Posterior cingulate gyrus (tissue), 11 donors: ENCODE measurements around the gene PAM.

Experiments used
- DNase-seq, 10 donors: peaks; one replicate each; pipeline versions ENCODE4 v3.0.0 to v3.0.0-alpha.2; 2020 to 2021; ENCODE audit warnings: mixed read lengths in 3 of 10
- intact Hi-C: fragments of 100-400 bp; cut with DNase I; formaldehyde crosslinking; loops from one replicate; pipeline ENCODE4 v1.15.1; 2023

Gene PAM

DNA sequence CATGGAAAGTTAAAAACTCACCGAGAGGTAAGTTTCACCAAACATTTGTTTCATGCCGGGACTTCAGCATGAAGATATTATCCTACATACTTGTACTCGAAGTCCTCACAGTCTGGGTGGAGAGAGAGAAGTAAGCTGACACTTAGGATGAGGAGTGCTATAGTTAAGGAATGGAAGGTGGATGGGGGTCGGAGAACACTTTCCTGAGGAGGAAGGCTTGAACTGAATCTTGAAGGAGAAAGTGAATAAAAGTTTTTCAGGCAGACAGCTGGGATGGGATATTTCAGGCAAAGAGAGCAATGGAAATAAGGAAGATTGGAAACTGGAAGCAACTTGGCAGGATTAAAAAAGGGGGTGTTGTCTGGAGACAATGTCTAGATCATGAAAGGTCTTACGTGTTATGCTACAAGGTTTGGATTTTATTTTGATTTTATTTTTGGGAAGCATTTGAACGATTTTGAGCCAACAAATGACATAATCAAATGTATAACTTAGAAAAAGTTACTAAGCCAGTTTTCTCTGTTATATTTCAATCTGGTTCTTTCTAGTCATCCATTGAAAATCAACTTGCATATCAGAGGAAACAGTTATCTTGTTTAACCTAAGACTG lies 167.1 kb downstream of the PAM start:
- no peak for DNase-seq

DNA sequence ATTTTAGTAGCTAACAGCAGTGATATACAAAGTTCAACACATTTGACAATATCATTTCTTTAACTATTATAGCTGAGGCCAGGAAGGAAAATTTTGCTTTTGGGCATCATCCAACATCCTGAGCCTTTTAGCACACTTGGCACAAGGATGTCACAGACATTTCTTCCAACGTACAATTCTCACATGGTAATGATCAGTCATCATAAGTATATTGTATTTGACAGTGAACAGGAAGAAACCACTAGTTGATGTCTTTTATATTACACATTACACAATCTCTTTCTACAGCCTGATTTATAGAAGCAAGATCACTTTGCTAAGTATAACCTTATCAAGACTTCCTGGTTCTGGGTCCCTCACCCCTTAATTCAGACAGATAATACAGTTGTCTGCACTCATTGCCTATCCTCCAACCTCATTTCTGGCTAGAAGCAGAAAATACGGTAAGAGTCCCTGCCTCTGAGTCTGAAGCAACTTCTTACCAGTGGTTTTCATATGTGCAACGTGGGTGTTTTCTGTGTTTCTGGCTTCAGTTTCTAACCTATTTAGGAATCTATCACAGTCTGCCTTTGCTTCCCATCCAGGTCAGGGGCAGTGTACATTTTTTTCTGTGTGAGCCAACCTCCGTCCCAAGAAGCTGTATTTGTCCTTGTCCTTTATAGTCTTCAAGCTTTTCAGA lies 167.8 kb downstream of the PAM start:
- intact Hi-C loops = no loop called here
- DNase-seq = no peak

More for the DNA sequence above, 167.1 kb downstream of the PAM start:
- intact Hi-C loops = no loop called here

DNA sequence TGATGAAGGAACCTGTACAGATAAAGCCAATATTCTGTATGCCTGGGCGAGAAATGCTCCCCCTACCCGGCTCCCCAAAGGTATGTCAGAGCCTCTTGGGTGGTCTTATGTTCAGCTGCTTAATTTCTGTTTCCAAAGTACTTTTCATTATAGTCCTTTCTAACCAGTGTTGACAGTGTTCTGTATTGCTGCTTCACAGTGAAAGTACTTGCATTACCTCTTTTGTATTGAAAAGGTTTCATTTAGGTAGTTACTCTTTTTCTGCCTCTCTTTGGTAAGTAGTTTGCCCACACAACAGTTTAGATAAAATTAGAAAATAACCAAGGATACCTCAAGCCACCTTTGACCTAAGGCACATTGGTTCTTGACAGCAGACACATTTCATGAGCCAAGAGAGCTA lies 169.9 kb downstream of the PAM start:
- no peak for DNase-seq
- intact Hi-C loops = no loop called here

DNA sequence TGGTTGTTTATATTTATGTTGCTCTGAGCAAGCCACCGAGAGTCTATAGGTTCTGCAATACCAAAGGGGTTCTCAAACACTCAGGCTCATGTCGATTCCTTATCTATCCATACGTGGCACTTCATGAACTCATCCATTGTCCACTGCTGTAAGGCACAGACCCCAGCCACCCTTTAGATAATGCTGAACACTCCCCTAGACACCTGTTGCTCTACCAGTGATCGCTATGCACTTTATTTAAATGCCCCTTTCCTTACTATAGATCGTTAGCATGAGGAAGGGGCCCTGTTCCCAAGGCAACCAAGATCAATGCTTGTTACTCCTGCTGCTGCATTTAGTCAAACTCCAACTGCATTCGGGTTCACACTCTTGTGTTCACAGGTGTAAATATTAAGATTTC lies 171.9 kb downstream of the PAM start:
- intact Hi-C loops = no loop called here
- DNase-seq = no peak

DNA sequence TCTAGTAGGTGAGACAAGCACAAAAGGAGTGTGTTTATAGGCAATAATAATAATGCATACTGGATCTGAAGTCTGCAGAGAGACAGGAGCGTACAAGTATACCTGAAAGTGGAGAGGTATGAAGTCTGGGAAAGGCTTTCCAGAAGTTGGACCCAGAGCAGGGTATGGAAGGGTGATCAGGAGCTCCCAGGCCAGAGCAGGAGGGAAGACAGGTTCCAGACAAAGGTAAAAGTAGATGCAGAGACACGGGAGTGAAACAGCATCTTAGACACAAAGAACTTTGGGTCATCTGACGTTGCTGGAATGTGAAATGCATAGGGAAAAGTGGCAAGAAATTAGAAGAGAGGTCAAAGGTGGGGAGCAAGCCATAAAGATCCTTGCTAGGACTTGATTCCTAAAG lies 175.1 kb downstream of the PAM start:
- intact Hi-C loops = no loop called here

DNA sequence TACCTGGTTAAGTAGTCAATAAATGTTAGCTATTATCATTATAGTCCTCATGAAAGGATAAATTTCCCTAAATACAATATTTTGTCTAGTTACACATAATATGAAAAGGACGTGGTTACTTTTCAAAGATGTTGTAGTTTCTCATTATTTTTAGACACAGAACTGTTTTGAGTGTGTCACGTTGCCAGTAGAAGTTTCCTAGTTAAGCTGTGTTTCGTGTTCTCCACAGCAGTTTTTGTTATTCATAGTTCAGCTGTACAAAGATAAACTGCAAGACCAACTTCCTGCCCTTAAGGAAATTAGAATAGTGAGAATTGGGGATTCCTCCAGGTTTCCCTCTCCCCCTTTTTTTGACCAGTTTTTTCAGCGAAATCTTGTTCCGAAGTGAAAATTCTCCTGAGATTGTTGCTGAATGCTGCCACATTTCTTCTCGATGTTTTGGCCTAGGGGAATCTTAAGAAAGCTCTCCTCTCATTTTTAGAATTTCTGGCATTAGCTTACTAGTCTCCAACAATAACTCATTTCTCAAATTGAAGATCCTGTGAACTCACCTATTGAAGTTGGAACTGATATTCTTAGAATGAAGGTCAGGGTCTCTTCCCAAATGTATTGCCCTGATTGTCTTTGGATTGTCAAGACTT lies 176.1 kb downstream of the PAM start:
- intact Hi-C loops = no loop called here
- DNase-seq = no peak

More for the DNA sequence above, 175.1 kb downstream of the PAM start:
- DNase-seq = no peak

DNA sequence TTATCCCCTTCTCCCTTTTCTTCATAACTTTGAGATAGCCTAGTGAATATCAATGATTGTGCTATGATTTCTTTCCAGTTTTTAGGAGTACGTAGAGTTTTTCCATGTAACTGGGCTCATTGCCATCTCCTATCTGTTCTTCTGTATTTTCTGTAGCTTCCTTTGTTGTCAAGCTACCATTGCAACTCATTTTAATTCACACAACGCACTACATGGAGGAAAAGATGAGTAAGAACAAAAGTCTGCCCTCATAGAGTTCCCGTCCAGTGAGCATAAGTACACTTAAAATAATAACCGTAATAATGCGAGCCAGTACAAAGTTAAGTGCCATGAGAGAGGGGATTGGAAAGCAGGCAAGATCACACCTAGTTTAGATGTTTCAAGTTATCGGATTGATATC lies 177.7 kb downstream of the PAM start:
- DNase-seq = no peak
- intact Hi-C loops = no loop called here

DNA sequence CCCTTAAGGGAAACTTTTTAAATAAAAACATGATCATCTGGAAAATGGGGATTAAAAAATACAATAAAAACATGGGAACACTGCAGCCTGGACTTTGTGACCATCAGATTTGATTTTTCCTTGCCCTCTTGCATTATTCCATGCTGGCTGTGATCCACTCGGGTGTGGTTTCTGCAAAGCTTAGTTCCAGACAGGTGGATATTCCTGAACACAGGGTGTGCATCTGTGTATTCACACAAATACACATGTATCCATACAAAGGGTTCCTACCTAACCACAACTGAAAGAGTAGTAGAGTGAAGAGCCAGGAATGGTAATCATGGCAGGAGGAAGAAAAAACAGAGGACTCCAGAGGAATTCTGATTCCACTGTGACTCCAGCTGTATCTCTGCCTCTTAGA lies 178.2 kb downstream of the PAM start:
- intact Hi-C loops = no loop called here
- DNase-seq = no peak

DNA sequence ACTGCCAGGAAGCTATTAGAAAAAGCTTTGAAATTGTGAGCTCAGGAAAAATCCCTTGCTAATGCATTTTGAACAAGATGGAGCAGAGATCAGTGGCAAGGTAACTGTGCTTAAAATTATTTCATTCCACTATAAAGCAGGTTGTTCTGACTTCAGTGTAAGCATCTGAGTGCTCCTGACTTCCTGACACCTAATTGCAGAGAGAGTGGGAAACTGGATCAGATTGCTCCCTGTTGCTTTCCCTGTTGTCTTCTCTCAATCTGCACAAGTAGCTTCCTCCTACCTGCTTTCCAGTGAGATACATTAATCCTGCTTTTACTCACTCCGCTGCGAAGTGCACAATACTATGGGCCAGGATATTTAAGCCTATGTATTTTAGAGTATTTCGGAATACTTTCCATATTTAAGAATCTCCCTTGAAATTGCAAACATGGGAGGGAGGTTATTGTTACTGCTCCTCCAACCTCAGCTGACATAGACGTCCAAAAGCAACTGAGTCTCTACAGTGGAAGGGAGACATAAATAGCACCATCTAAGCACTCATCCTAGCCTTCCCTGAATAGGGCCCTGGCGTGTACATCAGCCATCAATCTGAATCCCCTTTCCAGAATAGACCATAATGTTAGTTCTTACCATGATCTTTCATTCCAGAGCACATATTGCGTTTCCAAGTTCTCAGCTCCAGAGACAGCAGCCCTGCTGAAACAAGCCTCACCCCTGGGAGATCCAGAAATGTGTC lies 178.8 kb downstream of the PAM start:
- no peak for DNase-seq

DNA sequence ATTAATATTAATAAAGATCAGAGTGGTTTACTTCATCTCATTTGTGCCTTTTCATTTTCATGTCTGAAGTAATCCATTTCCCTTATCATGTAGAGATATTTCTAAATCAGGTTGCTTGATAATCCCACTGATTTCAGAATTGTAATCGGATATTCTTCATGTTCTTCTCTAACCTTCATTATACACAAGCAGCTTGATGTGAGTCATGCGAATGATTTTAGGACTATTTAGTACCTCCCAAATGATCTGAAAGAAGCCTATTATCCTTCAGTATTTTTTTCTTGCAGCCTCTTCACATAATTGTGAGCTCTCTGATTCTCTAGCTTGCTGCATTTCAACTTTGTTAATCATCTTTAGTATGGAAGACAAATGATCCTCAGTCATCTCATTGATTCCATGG lies 182.8 kb downstream of the PAM start:
- intact Hi-C loops = no loop called here
- DNase-seq = no peak

More for the DNA sequence above, 178.8 kb downstream of the PAM start:
- intact Hi-C loops = no loop called here

DNA sequence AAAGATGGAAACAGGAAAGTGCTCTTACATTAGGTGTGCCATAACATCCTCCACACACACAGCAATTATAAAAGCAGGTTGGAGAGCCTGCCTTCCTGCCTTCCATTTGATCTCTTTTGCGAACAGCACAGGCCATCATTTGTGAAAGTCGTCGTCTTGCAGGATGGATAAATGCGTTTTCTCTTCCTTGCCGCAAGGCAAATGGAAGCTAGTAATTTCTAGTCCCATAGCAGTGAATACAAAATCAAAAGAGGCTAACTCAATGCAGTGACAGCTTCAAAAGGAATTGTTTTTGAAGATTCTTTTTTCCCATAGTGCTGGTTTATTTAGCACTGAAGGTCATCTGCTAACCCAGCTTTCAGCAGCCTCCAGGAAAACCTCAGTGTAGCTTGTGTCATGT lies 186.0 kb downstream of the PAM start:
- no peak for DNase-seq
- intact Hi-C loops = no loop called here

DNA sequence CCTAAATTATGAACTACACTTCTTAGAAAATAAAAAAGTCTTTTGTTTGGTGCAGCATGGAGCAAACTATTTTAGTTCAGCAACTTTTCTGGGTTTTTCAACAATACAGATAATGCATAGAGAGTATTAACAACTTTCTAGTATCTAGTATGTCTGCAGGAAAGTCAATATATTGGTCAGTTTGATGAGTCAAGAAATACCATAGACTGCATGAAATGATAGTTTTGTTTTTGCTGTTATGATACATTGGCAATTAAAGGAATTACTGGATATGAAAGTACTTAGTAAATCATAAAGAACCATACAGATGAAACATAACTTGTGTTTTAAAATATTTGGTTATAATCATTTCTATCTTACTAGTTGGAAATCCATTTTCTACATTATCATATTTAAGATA lies 191.3 kb downstream of the PAM start:
- intact Hi-C loops = no loop called here
- DNase-seq = no peak

DNA sequence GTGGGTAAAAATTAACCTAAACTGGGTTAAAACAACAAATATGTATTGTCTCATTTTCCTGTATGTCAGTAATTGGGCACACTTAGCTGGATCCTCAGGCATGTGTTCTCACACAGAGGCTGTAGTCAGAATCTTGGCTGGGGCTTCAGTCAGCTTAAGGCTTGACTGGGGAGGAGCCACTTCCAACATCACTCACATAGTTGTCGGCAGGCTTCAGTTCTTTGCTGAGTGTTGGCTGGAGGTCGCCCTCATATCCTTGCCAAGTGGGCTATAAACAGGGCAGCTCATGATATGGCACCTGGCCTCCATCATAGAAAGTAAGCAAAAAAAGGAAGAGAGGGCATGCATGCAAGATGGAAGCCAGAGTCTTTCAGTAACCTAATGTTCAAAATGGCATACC lies 191.9 kb downstream of the PAM start:
- intact Hi-C loops = no loop called here

DNA sequence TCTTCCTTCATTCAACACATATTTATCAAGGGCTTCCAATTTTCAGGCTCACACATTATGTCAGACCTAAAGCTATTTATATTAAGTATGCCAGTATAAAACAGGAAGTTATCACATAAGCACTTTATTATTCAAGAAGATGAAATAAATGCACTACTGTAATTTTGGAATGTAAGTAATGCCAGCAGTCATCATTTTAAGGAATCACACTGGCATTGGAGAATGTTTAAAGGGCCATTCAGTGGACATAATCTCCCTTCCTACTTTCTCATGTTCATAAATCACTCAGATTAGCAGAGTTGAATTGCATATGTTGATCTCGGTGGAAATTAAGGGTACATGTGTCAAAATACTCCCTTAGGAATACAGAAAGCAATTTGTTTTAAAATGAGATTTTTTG lies 200.4 kb downstream of the PAM start:
- no peak for DNase-seq

More for the DNA sequence above, 191.9 kb downstream of the PAM start:
- no peak for DNase-seq

DNA sequence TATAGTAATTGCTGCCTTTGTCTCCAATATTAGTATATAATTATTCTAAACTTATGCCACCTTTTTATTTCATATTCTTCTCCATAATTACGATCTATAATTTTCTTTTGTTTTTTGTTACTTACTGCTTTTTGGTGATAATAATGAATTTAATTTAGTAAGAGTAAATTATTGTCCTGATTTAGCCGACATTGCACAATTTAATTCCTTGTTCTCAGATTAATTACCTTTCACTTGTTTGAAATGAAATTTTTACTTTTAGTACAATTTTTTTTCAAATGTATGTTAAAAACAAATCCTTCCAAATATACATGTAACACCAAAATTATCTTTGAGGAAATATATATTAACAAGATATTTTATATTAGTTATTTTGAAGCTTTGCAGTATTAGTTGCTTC lies 201.5 kb downstream of the PAM start:
- intact Hi-C loops = no loop called here
- DNase-seq = no peak

More for the DNA sequence above, 200.4 kb downstream of the PAM start:
- intact Hi-C loops = no loop called here

DNA sequence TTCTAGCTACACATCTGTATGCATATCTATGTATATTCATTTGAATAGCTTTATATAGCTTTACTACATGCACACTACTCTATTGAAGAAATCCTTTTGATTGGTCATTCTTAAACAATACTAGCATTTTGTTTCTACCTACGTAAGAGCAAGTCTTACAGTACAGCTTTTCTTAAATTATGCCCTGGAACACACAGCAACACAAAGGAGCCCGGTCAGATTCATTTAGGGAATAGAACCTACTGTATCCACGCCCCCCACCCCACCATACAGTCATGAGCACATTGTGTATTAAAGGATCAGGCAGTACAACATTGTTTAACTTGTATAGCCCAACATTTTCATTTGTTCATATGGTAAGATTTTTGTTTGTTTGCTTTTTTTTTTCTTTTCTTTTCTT lies 202.0 kb downstream of the PAM start:
- intact Hi-C loops = no loop called here
- DNase-seq = no peak

DNA sequence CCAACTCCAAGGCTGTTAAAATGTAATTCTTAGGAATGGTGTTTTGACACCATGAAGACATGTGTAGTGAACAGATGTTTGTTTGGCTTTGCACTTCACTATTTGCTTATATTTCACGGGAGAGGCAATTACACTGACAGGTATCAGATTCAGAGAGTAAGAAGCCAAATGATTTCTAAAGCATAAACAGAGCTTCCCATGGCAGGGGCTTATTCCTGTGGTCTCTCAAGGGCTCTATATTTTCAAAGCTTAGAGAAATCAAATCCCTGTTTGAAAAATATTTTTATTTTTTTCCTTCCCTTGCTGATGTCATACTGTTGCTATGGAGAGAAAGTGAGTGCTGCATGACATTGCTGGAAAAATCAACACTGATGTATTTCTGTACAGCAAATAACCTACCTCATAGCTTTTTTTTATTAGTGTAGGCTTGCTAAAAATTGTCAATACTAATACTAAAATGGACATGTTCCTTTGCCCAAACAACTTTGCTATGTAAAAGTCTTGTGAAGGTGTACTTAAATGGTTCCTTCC lies 203.4 kb downstream of the PAM start:
- intact Hi-C loops = no loop called here
- DNase-seq = no peak

DNA sequence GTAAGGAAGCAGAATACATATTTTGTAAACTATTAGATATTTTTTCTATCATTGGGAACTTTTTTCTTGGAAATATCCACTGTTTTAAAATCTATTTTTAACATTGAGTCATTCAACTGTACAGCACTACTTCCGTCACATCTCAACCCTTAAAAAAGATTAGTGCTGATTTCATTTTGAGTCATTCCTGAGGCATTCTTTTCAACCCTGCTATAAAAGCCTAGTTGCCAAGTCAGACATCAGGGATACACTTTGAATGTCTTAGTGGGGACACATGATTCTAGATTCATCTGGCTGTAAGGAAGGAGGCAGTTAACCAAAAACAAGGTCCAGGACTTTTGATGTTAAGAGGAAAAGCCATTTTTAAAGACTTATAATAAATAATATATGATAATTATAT lies 203.9 kb downstream of the PAM start:
- DNase-seq = no peak
- intact Hi-C loops = no loop called here

DNA sequence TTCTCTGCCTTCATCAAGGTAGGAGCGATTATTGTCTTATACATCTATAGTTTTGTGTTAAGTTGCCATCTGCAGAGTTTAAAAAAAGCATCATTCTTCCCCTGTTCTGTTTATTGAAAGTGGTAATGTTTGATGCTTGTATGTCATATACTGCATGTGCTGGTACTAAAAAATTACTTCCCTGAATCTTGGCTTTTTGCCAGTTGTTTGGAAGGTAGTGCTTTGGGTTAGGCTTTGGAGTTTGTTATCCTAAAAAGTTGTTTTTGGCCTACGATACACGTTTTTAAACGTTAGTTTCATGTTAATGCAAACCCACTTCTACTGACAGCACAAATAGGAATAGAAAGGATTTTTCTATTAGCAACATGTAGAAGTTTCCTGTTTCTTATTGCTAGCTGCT lies 206.6 kb downstream of the PAM start:
- intact Hi-C loops = no loop called here
- DNase-seq = no peak

DNA sequence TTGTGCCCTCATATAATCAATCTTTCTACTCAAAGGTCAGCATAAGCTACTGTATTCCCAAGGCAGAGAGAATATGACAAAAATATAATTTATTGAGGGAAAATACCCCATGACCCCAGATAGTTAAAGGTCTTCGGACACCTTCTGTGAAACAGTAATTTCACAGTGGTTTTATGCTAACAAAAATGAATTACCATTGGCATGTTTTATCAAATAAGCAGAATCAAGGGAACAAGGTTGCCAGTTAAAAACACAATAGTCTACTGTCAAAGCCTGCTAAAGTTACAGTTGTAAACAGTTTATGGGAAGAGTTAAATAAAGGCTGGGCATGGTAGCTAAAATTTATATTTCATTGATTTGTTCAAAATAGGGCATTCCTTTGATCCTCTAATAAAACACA lies 210.5 kb downstream of the PAM start:
- intact Hi-C loops = no loop called here
- no peak for DNase-seq

DNA sequence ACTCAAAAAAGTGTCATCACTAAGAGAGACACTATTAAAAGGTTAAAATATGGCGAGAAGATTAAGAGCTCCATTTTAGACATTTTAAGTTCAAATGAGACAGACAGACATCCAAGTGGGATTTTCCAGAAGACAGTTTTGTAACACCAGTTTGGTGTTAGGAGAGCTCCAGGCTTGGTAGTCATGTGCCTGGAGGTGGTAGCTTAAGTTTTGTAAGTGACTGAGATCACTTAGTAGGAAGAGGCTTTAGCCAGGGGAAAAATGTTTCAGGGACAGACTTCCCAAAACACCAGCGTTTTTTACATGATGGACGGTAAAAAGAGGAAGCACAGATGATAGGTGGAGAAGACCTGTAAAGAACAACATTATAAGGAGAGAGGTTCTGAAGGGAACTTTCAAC lies 214.5 kb downstream of the PAM start:
- DNase-seq = no peak
- intact Hi-C loops = loop anchor here (5.0 kb wide), 1 partner anchor 387 kb away; no protein-coding TSS in a partner anchor
